Activated naive CD8-positive, alpha-beta T cell treated with anti-CD3 and anti-CD28 coated beads, Interleukin-2, amount 10 ng/mL, durations not matched to agents 7 days and 5 days (primary cell): Measurements from ENCODE around the gene ZBTB37. TPM values are rescaled to one million over a fixed set of nuclear protein-coding genes. Genes with fewer than 3 reads are reported as not detected.

Experiments used
- ATAC-seq: fragments of 150-1000 bp; cut with Tn5 transposase; one replicate; pipeline ENCODE4 v1.10.0; 2021; ENCODE audit warnings: low read depth, moderate library complexity
- POLR2A ChIA-PET: fragments of 350-600 bp; sonication (Branson Sonifier 250); formaldehyde crosslinking; loops from one replicate; lab custom pipeline; 2021; ENCODE audit warnings: antibody characterized with exemption; lab: Charles Lee
- DNase-seq: peaks from one replicate; pipeline ENCODE4 v3.0.0; 2021
- H3K27ac Mint-ChIP-seq: one replicate; pipeline ENCODE4 v1.8.0; 2022; ENCODE audit warnings: mild to moderate bottlenecking, mixed read lengths
- H3K27me3 Mint-ChIP-seq: one replicate; pipeline ENCODE4 v1.8.0; 2022; ENCODE audit warnings: mild to moderate bottlenecking, moderate library complexity, mixed read lengths
- H3K36me3 Mint-ChIP-seq: one replicate; pipeline ENCODE4 v1.8.0; 2021; ENCODE audit warnings: mild to moderate bottlenecking, mixed read lengths
- H3K4me1 Mint-ChIP-seq: one replicate; pipeline ENCODE4 v1.8.0; 2021; ENCODE audit warnings: mixed read lengths
- H3K4me3 Mint-ChIP-seq: one replicate; pipeline ENCODE4 v1.8.0; 2022; ENCODE audit warnings: mild to moderate bottlenecking, moderate library complexity, mixed read lengths
- H3K9me3 Mint-ChIP-seq: one replicate; pipeline ENCODE4 v1.8.0; 2021; ENCODE audit warnings: mixed read lengths
- total RNA-seq, 2 experiments: library from RNA; stranded (reverse); gene quantifications; one replicate each; pipeline ENCODE4 v1.2.3, GENCODE V29; 2021

The ZBTB37 gene
- total RNA-seq, result 10 to 100 TPM; 16.2 to 16.4 TPM

GRCh38 chr1:173868266-173869020 lies at the start of gene ZBTB37:
ZBTB37 (plus strand) TSS chr1:173868380; CDS start chr1:173870226, 1,846 bp downstream.
- peak; percentile 74 for ATAC-seq
- H3K9me3 Mint-ChIP-seq, result no peaks in the 10 kb centered on the region
- peak within 1 kb of the TSS; percentile 97 for H3K4me3 Mint-ChIP-seq
- POLR2A ChIA-PET, result interaction anchor here (0.6 to 2.3 kb wide), 19 partner anchors 9 to 1336 kb away, joined by 3 to 33 read pairs (median 4); partner anchors contain the start of genes CENPL, DARS2, KLHL20 and PRDX6
- peak; percentile 97 for DNase-seq
- peaks cover 57% of the 10 kb centered on the region for H3K36me3 Mint-ChIP-seq
- H3K4me1 Mint-ChIP-seq, result peaks cover 60% of the 10 kb centered on the region
- H3K27ac Mint-ChIP-seq, result peak within 1 kb of the TSS; percentile 95
- H3K27me3 Mint-ChIP-seq, result no peaks in the 10 kb centered on the region

GRCh38 chr1:173818459-173818858 lies 49.7 kb upstream of the ZBTB37 start:
- H3K4me3 Mint-ChIP-seq, result no peak overlapping the region
- peaks cover 67% of the 10 kb centered on the region for H3K36me3 Mint-ChIP-seq
- no peak overlapping the region for H3K27ac Mint-ChIP-seq
- peaks cover 4% of the 10 kb centered on the region for H3K9me3 Mint-ChIP-seq
- ATAC-seq (no peak), DNase-seq (no peak)
- H3K4me1 Mint-ChIP-seq, result peaks cover 37% of the 10 kb centered on the region
- POLR2A ChIA-PET, result interaction anchor here (0.9 to 1.0 kb wide), 2 partner anchors 51 to 389 kb away, joined by 3 read pairs; no protein-coding TSS in a partner anchor
- H3K27me3 Mint-ChIP-seq, result no peaks in the 10 kb centered on the region

GRCh38 chr1:173821680-173822079 lies 46.5 kb upstream of the ZBTB37 start:
- no peak for ATAC-seq
- POLR2A ChIA-PET, result interaction anchor here (1.3 kb wide), 1 partner anchor 107 kb away, joined by 3 read pairs; the partner anchor contains the start of gene KLHL20
- Mint-ChIP-seq H3K4me3 (peak overlapping the region; percentile 92), H3K36me3 (peaks cover 41% of the 10 kb centered on the region), H3K27ac (no peak overlapping the region), H3K9me3 (peaks cover 2% of the 10 kb centered on the region), H3K27me3 (no peaks in the 10 kb centered on the region), H3K4me1 (peaks cover 32% of the 10 kb centered on the region)
- DNase-seq, result no peak

- H3K27me3 Mint-ChIP-seq, result no peaks in the 10 kb centered on the region
- POLR2A ChIA-PET, result interaction anchor here (0.8 to 3.0 kb wide), 12 partner anchors 19 to 436 kb away, joined by 3 to 33 read pairs (median 6); partner anchors contain the start of genes GAS5, KLHL20, PRDX6 and RABGAP1L
- DNase-seq (no peak), ATAC-seq (peak; percentile 50)
- peaks cover 39% of the 10 kb centered on the region for H3K4me1 Mint-ChIP-seq
- no peaks in the 10 kb centered on the region for H3K9me3 Mint-ChIP-seq
- peak overlapping the region; percentile 95 for H3K27ac Mint-ChIP-seq
- H3K4me3 Mint-ChIP-seq, result peak overlapping the region; percentile 92
- H3K36me3 Mint-ChIP-seq, result peaks cover 26% of the 10 kb centered on the region
Measured at GRCh38 chr1:173823781-173824314, 44.3 kb upstream of the ZBTB37 start.

DNA sequence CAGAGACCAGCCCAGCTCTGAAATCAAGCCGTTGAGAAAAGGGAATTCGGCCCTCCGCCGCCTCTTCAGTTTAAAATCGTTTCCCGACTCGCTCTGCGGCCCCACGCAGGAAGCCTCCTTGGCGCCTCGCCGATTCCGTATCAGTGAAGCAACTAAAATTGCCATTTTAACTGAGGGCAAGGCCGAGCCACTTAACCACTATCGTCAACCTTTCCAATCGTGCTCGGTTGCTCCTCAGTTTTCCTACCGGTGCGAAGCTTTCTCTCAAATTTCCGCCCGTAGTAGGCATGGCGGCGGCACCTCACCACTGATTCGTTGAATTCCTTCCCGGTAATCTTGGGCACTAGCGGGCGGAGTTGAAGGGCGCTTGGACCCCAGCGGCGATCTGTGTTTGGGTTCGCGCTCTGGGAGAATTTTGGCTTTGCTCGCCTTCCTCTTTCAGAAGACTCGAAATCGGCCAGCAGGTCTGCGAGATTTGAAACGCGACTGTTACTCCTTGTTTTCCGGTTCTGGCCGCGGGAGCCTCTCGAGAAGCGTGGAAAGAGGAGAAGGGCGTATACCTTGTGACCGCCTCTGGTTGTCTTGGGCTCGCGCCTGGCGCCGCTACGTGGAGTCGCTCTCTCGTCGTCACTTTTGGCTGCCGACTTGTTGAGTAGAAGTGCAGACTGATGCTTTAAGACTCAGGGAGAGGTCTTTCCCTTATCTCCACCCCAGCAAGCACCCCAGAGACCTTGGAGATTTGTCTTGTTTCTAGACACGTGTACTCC lies 43.7 kb upstream of the ZBTB37 start, which contains the start of the genes CENPL and DARS2:
CENPL (minus strand) TSS at position 569 of the 767 bp plus-strand sequence. CDS start 13,584 bp downstream, outside the sequence.
DARS2 (plus strand) TSS at position 359 of the 767 bp plus-strand sequence. CDS start 557 bp downstream, outside the sequence.
- POLR2A ChIA-PET, result interaction anchor here (0.8 to 3.0 kb wide), 12 partner anchors 20 to 436 kb away, joined by 3 to 33 read pairs (median 6); partner anchors contain the start of genes GAS5, KLHL20, PRDX6 and RABGAP1L
- peak; percentile 84 for DNase-seq
- Mint-ChIP-seq H3K27ac (peak within 1 kb of the TSS; percentile 95), H3K36me3 (peaks cover 29% of the 10 kb centered on the region), H3K27me3 (no peaks in the 10 kb centered on the region), H3K4me1 (peaks cover 39% of the 10 kb centered on the region), H3K9me3 (no peaks in the 10 kb centered on the region), H3K4me3 (peak within 1 kb of the TSS; percentile 92)
- peak; percentile 88 for ATAC-seq

DNA sequence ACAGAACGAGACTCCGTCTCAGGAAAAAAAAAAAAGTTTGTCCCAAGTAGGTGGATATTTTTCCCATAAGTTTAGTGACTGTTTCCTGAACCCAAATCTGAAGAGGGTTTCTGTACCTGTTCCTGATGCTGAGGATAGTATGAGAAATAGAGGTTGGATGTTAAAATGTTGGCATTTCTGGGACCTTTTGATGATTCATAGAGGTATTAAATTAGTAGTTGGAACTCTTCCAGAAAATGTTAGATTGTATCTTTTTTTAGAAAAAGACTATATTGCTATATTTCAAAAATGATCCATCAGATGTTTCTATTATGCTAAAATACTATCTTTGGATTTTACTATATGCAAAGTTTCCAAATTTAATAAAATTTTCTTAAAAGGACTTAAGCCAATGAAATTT lies 40.6 kb upstream of the ZBTB37 start:
- Mint-ChIP-seq H3K4me1 (peaks cover 21% of the 10 kb centered on the region), H3K36me3 (peaks cover 20% of the 10 kb centered on the region), H3K27me3 (no peaks in the 10 kb centered on the region), H3K4me3 (no peak overlapping the region), H3K9me3 (no peaks in the 10 kb centered on the region), H3K27ac (no peak overlapping the region)
- POLR2A ChIA-PET, result interaction anchor here (0.6 kb wide), 1 partner anchor 40 kb away, joined by 4 read pairs; the partner anchor contains the start of genes GAS5 and ZBTB37
- ATAC-seq (no peak), DNase-seq (no peak)

DNA sequence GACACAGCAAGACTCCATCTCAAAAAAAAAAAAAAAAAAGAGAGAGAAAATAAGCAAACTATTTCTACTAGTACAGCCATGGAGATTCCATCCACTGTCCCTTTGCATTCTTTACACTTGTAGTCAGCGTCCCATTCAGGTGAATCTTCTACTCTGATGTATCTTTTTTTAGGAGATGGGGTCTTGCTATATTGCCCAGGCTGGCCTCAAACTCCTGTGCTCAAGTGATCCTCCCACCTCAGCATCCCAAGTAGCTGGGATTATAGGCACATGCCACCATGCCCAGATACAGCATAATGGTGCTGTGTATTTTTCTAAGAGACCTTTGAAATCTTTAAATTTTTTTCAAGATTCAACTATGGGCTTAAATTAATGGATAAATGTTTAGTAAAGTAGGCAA lies 35.4 kb upstream of the ZBTB37 start:
- POLR2A ChIA-PET, result no interaction called here
- ATAC-seq (no peak), DNase-seq (no peak)
- Mint-ChIP-seq H3K4me3 (no peak overlapping the region), H3K4me1 (peaks cover 4% of the 10 kb centered on the region), H3K27ac (no peak overlapping the region), H3K36me3 (peaks cover 22% of the 10 kb centered on the region), H3K9me3 (no peaks in the 10 kb centered on the region), H3K27me3 (no peaks in the 10 kb centered on the region)

DNA sequence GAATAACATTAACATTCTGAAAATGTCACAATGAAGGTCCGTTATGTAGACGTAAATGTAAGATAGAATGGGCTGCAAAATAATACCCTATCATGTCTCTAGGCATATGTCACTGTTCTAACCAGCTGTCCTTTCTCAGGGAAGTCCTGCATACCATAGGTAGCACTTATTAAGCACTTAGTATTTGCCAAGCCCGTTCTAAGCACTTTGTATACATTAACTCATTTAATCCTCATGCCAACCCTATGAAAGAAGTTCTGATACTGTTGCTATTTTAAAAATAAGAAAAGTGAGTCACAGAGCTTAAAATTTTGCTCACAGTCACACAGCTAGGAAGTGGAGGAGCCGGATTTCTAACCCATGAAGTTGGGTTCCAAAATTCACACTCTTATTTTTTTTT lies 16.1 kb upstream of the ZBTB37 start:
- Mint-ChIP-seq H3K9me3 (no peaks in the 10 kb centered on the region), H3K4me3 (no peak overlapping the region), H3K27me3 (no peaks in the 10 kb centered on the region), H3K27ac (no peak overlapping the region), H3K4me1 (peaks cover 3% of the 10 kb centered on the region), H3K36me3 (peaks cover 18% of the 10 kb centered on the region)
- DNase-seq, result no peak
- no peak for ATAC-seq
- POLR2A ChIA-PET, result interaction anchor here (1.5 kb wide), 1 partner anchor 16 kb away, joined by 5 read pairs; the partner anchor contains the start of genes GAS5 and ZBTB37

- POLR2A ChIA-PET, result no interaction called here
- H3K27me3 Mint-ChIP-seq, result no peaks in the 10 kb centered on the region
- peaks cover 3% of the 10 kb centered on the region for H3K4me1 Mint-ChIP-seq
- H3K9me3 Mint-ChIP-seq, result no peaks in the 10 kb centered on the region
- ATAC-seq (no peak), DNase-seq (no peak)
- peaks cover 16% of the 10 kb centered on the region for H3K36me3 Mint-ChIP-seq
- no peak overlapping the region for H3K27ac Mint-ChIP-seq
- H3K4me3 Mint-ChIP-seq, result no peak overlapping the region
Measured at GRCh38 chr1:173853074-173853473, 15.1 kb upstream of the ZBTB37 start.

- Mint-ChIP-seq H3K36me3 (peaks cover 19% of the 10 kb centered on the region), H3K4me3 (no peak overlapping the region), H3K9me3 (no peaks in the 10 kb centered on the region), H3K27ac (peak overlapping the region; percentile 57), H3K4me1 (peaks cover 4% of the 10 kb centered on the region), H3K27me3 (no peaks in the 10 kb centered on the region)
- no peak for ATAC-seq
- no peak for DNase-seq
- POLR2A ChIA-PET, result no interaction called here
Measured at GRCh38 chr1:173856014-173856413, 12.2 kb upstream of the ZBTB37 start.

GRCh38 chr1:173856903-173857302 lies 11.3 kb upstream of the ZBTB37 start:
- H3K4me1 Mint-ChIP-seq, result peaks cover 4% of the 10 kb centered on the region
- H3K4me3 Mint-ChIP-seq, result no peak overlapping the region
- DNase-seq (no peak), ATAC-seq (no peak)
- no peaks in the 10 kb centered on the region for H3K9me3 Mint-ChIP-seq
- POLR2A ChIA-PET, result no interaction called here
- peaks cover 19% of the 10 kb centered on the region for H3K36me3 Mint-ChIP-seq
- no peak overlapping the region for H3K27ac Mint-ChIP-seq
- H3K27me3 Mint-ChIP-seq, result no peaks in the 10 kb centered on the region

- Mint-ChIP-seq H3K27ac (peak overlapping the region; percentile 37), H3K4me1 (peaks cover 6% of the 10 kb centered on the region), H3K27me3 (no peaks in the 10 kb centered on the region), H3K4me3 (no peak overlapping the region), H3K36me3 (peaks cover 19% of the 10 kb centered on the region), H3K9me3 (no peaks in the 10 kb centered on the region)
- ATAC-seq (no peak), DNase-seq (no peak)
- POLR2A ChIA-PET, result no interaction called here
Measured at GRCh38 chr1:173857363-173857917, 10.7 kb upstream of the ZBTB37 start.
